Embryonic facial prominence (tissue), 1 donor: Measurements from ENCODE around the gene ASL.
"Not testable (repeated sequence)": the region's sequence is repeated elsewhere in the genome, so short reads cannot be mapped to it uniquely, and the experiment has no call there.

Source experiments
- DNase-seq: peaks from one replicate; pipeline ENCODE4 v3.0.0-alpha.2; 2016; ENCODE audit errors: extremely low spot score

The ASL gene

GRCh38 chr7:66119245-66119850, 43.7 kb downstream of the ASL start:
- DNase-seq: no peak

DNA sequence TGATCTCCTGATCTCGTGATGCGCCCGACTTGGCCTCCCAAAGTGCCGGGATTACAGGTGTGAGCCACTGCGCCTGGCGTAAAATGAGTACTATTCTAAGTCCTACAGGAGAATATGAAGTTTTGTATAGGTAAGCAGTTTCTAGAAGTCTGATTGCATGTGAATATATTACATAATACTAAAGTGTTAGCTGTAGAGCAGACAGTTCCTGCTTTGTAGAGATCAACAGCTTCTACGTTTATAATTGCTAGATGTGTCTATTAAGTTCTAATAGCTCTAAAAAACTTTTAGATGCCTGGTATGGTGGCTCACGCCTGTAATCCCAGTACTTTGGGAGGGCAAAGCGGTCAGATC, 47.5 kb downstream of the ASL start:
- no peak for DNase-seq

- not testable (repeated sequence) for DNase-seq
Measured at GRCh38 chr7:66124569-66124861, 48.9 kb downstream of the ASL start.

DNA sequence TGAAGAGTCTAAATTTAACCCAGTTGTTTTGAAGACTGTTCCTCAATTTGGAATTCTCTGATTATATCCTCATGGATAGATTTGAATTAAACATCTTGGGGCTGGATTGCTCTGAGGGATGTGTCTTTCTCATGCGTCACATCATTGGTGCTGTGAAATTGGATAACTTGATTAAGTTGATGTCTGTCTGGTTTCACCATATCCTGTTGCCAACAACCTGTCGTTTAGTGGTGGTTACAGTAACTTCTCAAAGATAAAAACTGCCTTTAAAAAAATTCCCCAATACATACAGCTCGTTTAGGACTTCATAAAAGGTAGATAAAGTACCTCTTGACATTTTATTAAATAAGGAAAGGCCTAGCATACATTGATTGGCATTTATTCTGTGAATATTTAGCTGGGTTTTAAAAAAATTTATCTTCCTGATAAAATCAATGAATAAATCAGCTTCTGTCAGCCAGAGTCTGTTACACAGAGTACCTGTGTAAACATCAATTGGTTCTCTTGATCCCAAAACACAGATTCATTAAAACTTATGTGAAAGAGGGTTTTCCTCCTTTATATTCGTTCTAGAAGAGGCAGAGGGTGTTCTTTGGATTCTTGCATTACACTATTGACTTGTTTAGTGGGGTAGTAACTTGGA, 49.6 kb downstream of the ASL start:
- no peak for DNase-seq

GRCh38 chr7:66125781-66126352, 50.2 kb downstream of the ASL start:
- DNase-seq: not testable (repeated sequence)

DNA sequence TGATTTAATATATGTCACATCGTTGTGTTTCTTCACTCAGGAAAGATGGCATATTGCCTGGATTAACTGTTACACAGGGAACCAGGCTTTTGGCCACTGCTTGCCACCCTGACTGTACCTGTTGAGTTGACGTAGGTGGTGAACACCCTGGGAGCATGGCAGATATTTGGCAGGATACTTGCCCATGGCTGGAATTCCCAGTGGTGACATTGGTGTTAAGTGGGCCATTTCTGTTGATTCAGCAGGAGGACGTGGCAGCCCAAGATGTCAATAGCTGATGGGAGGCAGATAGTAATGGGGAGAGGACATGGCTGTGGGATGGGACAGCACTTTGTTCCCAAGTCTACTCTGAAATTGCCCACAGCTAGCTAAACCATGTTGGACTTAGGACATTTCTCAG, 51.6 kb downstream of the ASL start:
- DNase-seq: not testable (repeated sequence)

DNA sequence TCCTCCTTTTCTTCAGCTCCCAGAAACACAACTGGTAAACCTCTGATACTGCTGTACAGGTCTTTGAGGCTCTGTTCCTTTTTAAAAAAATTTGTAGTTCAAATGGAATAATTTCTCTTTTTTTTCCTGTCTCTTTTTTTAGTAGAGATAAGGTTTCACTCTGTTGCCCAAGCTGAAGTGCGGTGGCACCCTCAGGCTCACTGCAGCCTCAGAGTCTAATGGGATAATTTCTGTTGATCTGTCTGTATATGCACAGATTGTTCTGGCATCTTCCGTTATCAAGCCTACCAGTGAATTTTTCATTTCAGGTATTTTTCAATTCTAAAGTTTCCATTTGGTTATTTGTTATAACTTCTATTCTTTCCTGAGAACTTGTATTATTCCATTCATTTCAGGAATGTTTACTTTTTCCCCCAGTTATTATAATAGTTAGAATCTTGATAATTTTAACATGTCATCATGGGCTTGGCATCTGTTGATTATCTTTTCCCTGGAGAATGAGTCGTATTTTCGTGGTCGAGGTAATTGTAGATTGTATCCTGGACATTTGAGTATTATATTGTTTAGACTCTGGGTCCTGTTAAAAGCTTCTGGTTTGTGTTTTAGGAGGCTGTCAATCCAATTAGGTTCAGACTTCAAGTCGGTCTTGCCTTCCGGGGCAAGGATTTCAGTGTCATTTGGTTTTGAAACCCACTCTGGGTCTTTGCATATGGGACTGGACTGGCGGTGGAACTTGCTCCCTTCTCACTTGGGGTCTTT, 63.6 kb downstream of the ASL start:
- DNase-seq: no peak

DNA sequence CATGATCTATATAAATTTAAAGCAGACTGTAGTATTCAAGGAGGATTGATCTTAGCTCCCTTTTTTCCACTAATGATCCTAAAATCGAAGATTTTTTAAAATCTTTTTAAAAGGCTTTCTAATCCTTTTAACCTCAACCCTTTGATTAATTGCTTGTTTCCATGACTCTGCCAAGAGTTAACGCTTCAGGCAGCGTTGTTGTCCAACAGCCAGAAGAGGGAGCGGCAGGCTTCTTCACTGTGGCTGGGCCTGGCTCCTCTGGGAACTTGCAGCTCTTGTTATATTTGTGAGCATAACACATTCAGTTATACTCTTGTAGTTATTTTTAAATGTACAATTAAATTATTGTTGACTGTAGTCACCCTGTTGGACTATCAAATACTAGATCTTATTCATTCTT, 65.3 kb downstream of the ASL start:
- DNase-seq: no peak

GRCh38 chr7:66142334-66142733, 66.7 kb downstream of the ASL start:
- no peak for DNase-seq

DNA sequence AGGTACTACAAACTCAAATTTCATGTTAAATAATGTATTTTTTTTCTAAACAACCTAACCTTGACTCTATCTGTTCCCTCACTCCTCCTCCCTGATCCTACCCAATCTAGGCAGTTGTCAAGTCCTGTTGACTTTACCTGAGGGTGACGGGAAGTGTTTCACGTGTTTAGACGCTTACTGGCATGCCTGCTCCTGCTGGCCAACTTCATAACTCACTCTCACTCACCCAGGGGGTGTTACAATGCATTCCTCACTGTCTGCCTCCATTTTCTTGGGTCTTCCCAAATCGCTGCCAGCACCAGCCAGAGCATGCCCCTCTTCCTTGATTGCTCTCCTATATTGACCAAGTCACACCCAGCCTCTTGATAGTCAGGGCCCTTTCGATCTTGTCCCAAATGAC, 67.4 kb downstream of the ASL start:
- no peak for DNase-seq
